Measurements from ENCODE around the gene ZNF516.
A peak's percentile ranks its signal among the peaks of the same experiment; 100 is the strongest.

The ZNF516 gene

DNA sequence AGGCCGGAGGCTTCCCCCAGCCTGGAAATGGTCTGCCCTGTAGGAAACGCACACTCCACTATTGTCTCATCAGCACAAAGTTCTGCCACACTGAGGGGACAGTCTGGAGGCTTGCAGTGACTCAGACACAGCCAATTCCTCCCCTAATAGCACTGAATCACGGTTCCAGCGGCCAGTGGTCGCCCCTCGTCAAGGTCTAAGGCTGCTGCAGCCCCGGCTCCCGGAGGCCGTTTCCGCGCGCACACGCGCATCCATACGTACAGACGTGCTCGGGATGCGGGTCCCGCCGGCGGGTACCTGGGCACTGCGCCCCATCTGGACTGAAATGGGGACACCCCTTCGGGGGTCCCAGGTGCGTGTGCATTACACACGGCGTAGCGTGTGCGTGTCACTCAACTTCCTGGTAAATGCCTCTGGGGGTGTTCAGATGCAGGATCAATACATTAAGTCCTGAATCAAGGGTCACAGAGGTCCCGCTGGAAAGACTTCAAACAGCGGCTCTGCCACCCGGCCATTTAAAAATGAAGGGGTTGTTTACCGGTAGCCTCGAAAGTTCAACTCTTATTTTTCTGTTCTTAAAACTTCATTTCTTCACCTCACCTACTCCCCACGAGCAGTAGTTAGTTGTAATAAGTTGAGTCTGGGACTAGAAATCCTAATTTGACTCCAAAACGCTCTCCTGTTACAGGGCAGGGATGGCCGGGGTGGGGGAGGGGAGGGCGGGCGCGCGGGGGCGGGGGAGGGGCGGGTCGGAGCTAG lies 572 bp upstream of the ZNF516 start:
- TF ChIP-seq CTCF (IDR thresholded peaks at IDR 0.05; ENCODE audit: control insufficient read depth, extremely low read depth, insufficient read depth), result no peak
- no peak for DNase-seq (ENCODE audit: low read depth)
- no peak overlapping the region for H3K4me3 ChIP-seq (ENCODE audit: low read depth, low read length)

DNA sequence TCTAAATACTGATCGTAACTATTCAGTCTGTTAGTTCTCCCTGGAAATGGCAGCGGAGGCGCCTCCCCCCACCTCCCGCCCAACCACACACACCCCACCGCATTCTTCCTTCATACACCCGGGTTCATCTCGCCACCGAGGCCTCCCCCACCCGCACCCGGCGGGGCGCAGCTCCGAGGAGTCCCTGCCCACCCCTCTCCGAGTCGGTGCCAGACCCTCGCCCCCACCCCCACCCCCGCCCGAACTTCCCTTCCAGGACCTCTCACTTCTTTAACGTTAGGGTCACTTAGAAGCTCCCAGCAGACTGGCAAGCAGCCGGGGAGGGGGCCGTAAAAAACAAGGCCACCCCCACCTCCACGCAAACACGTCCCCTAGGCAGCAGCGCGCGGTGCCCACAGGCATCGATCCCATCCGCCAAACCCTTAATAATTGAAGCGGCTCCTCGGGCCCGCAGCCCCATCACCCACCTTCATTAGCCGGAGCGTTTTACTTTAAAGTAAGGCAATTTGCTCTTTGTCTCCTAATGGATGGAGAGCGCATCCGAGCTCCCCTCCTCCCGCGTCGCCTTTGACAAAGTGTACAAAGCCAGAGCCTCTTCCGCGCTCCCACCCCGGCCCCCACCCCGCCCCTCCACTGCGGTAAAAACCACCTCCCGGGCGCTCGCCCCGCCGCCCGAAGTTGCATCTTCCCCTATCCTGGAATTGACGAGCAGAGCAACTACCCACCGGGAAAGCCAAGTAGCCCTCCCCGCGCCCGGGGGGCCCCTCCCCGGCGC lies 624 bp downstream of the ZNF516 start:
- no peak for DNase-seq (ENCODE audit: low read depth)
- TF ChIP-seq CTCF (IDR thresholded peaks at IDR 0.05; ENCODE audit: control insufficient read depth, extremely low read depth, insufficient read depth), result no peak
- H3K4me3 ChIP-seq (ENCODE audit: low read depth, low read length), result no peak overlapping the region

DNA sequence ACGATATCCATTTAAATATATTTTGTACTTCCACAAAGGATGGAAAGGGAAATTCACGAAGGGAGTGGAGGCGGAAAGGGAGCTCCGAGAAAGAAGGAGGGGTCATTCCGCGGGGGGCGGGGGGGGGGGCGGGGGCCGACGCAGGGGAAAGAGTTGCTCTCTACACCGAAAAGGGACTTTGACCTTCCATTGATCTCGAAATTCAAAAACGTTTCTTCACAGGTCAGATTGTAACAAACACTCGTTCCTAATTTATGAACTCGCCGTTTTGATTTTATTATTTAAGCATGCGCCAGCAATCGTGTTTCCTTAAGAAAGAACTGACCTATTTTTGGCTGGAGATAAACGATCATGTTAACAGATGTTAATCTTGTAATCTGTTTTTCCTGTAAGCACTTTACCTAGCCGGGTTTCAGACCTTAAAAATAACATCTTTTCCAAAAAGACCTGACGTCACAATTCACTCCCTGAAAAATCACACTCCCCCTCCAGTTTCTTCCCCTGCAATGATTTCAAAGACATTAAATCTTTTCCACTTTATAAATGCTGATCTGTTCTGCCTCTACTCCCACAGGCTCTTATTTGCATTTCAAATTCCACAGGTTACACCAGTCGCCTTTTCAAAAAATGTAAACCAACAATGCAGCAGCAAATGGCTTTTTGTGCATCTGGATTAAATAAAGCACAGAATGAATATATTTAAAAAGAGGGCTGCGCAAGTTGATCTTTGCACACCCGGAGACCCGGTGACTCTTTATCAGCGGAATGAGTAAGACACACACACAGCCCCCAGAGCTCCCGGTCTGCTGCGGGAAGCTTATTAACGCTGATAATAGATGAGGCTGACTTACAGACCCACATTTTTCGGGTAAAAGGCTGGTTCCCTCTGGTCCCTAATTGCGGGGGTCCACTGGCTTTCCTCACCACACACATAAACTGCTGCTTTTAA lies 1.6 kb downstream of the ZNF516 start:
- no peak for TF ChIP-seq CTCF (IDR thresholded peaks at IDR 0.05; ENCODE audit: control insufficient read depth, extremely low read depth, insufficient read depth)
- DNase-seq (ENCODE audit: low read depth), result no peak
- peak overlapping the region; percentile 49 for H3K4me3 ChIP-seq (ENCODE audit: low read depth, low read length)

DNA sequence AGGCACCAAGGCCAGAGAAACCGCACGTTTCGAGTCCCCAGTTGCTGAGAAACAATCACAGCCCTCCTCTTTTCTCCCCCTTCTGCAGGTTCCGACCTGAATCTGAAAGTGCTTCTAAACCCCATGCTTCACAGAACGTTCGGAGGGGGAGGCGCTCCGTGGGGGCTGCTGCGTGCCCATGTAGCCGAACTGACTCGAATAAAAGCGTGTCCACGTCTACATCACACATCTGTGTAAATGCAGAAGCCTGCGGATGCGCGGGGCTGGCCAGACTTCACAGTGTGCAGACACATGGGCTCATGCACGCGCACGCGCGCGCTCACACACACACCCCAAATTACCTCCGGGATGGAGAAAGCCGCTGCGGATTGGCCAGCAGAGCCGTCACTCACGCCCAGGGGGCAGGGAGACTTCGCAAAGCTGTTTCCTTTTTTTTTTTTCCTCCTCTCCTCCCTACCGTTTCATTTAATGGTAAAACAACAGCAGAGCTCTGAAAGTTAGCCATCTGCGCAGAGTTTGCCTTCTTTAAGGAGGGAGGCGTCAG lies 2.3 kb downstream of the ZNF516 start:
- H3K4me3 ChIP-seq (ENCODE audit: low read depth, low read length), result peak overlapping the region; percentile 49
- peak; percentile 78 for DNase-seq (ENCODE audit: low read depth)
- TF ChIP-seq CTCF (IDR thresholded peaks at IDR 0.05; ENCODE audit: control insufficient read depth, extremely low read depth, insufficient read depth), result no peak

- no peak for DNase-seq (ENCODE audit: low read depth)
- TF ChIP-seq CTCF (IDR thresholded peaks at IDR 0.05; ENCODE audit: control insufficient read depth, extremely low read depth, insufficient read depth), result no peak
- peak overlapping the region; percentile 49 for H3K4me3 ChIP-seq (ENCODE audit: low read depth, low read length)
Measured at GRCh38 chr18:76491776-76492668, 3.0 kb downstream of the ZNF516 start.

- H3K4me3 ChIP-seq (ENCODE audit: low read depth, low read length), result no peak overlapping the region
- DNase-seq (ENCODE audit: low read depth), result no peak
- TF ChIP-seq CTCF (IDR thresholded peaks at IDR 0.05; ENCODE audit: control insufficient read depth, extremely low read depth, insufficient read depth), result no peak
Measured at GRCh38 chr18:76491473-76491775, 3.6 kb downstream of the ZNF516 start.
